Tibial artery (tissue), 4 donors: ENCODE data around the gene CELSR2.
"Not testable (repeated sequence)": the region's sequence is repeated elsewhere in the genome, so short reads cannot be mapped to it uniquely, and the experiment has no call there.

Source experiments
- DNase-seq, 2 donors: peaks; one replicate each; pipeline ENCODE4 v3.0.0-alpha.2; 2019
- H3K27ac ChIP-seq, 2 donors: fragments of 200-600 bp; sonication (generic) in 1 of 2; 1 replicate in 1 of 2; 2 replicates in 1 of 2; pipeline ENCODE4 v1.5.1; 2018 to 2019; ENCODE audit warnings: mild to moderate bottlenecking in 1 of 2
- H3K27me3 ChIP-seq, 2 donors: fragments of 200-600 bp; sonication (generic) in 1 of 2; one replicate each; pipeline versions ENCODE4 v1.5.1 to v1.6.0; 2016 to 2019
- H3K36me3 ChIP-seq, 3 donors: fragments of 200-600 bp; sonication (generic) in 2 of 3; one replicate each; pipeline ENCODE4 v1.5.1; 2016 to 2019; ENCODE audit warnings: mild to moderate bottlenecking in 2 of 3
- H3K4me1 ChIP-seq, 4 donors: fragments of 200-600 bp; sonication (generic) in 2 of 4; 1 replicate in 3 of 4; 2 replicates in 1 of 4; pipeline ENCODE4 v1.5.1; 2016 to 2019
- H3K4me3 ChIP-seq, 2 donors: fragments of 200-600 bp; sonication (generic) in 1 of 2; 1 replicate in 1 of 2; 2 replicates in 1 of 2; pipeline ENCODE4 v1.5.1; 2018 to 2019; ENCODE audit warnings: mild to moderate bottlenecking in 2 of 2
- H3K9me3 ChIP-seq, 3 donors: fragments of 200-600 bp; sonication (generic) in 1 of 3; one replicate each; pipeline ENCODE4 v1.5.1; 2016 to 2019
- CTCF ChIP-seq, 2 experiments: fragments of 200-600 bp in 1 of 2; fragments of 450-650 bp in 1 of 2; IDR thresholded peaks; one replicate each; pipeline ENCODE4 v1.5.1; 2017 to 2019; ENCODE audit warnings: antibody characterized with exemption in 2 of 2, mild to moderate bottlenecking in 1 of 2, moderate library complexity in 1 of 2
- intact Hi-C: fragments of 100-400 bp; cut with DNase I; formaldehyde crosslinking; loops from one replicate; pipeline ENCODE4 v1.15.0; 2023; ENCODE audit warnings: low total_unique reads

The CELSR2 gene

GRCh38 chr1:109304226-109304920 lies 55.0 kb downstream of the CELSR2 start:
- intact Hi-C loops = no loop called here
- Histone ChIP-seq H3K27ac (no peak overlapping the region), H3K36me3 (peaks cover 6 to 10% (median 10%) of the 10 kb centered on the region in 3 donors), H3K27me3 (no peaks in the 10 kb centered on the region), H3K4me1 (peaks cover 0 to 28% (median 11%) of the 10 kb centered on the region in 4 donors), H3K4me3 (no peak overlapping the region), H3K9me3 (no peaks in the 10 kb centered on the region)
- no peak for TF ChIP-seq CTCF (IDR thresholded peaks at IDR 0.05)
- peak in 1 of 2 donors; percentile 33 for DNase-seq

DNA sequence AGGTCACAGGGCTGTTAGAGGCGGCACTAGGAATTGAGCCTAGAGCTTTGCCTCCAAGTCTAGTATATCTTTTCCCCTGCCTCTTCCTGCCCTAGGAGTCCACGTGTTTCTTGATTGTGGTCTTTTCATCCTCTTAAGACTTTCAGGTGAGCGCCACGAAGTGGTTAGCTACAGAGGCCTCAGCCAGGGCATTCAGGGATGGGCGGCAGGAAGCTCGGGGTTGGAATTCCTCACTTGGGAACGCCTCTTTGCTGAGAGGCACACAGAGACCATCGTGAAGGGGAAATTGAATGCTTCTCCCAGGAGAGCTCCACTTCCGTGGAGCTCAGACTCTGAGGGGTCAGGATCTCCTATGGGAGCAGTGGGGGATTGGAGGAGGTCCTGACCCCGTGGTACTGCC lies 56.7 kb downstream of the CELSR2 start:
- H3K9me3 ChIP-seq, H3K27me3 ChIP-seq, DNase-seq, intact Hi-C loops, H3K4me3 ChIP-seq, H3K27ac ChIP-seq: not testable (repeated sequence)
- peaks cover 13 to 26% (median 23%) of the 10 kb centered on the region in 3 donors for H3K36me3 ChIP-seq
- peaks cover 0 to 20% (median 6%) of the 10 kb centered on the region in 4 donors for H3K4me1 ChIP-seq

DNA sequence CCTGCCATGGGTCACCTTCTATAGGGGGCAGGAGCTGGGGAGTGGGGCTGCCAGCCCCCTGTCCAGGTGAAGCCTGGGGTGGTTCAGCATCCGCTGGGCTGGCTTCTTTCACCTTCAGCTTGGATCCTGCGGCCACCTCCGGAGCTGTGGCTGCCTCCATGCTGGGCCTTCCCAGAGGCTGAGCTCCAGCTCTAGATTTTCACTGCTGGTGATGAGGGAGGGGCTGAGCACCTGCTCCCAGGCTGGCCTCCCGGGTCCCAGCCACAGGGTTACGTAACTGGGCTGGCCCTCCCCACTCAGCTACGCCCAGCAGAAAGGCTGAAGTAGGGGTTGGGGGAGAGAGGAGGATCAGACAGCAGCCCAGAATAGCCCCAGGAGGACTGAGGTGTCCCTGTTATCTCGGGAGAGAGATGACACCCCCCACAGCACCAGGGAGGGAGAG lies 57.5 kb downstream of the CELSR2 start, which contains the start of gene MYBPHL:
TSS of gene MYBPHL (minus strand) at position 180 of the 442 bp plus-strand sequence. CDS start at position 160, 20 bp downstream.
- Histone ChIP-seq H3K36me3 (peaks cover 21 to 34% (median 32%) of the 10 kb centered on the region in 3 donors), H3K4me1 (peaks cover 0 to 20% (median 6%) of the 10 kb centered on the region in 4 donors), H3K27ac (peak within 1 kb of the TSS in 1 of 2 donors; percentile 15), H3K27me3 (no peaks in the 10 kb centered on the region), H3K4me3 (no peak within 1 kb of the TSS), H3K9me3 (no peaks in the 10 kb centered on the region)
- peak in 1 of 2 donors; percentile 59 for DNase-seq
- no peak for TF ChIP-seq CTCF (IDR thresholded peaks at IDR 0.05)
- intact Hi-C loops = no loop called here

GRCh38 chr1:109307274-109308021 lies 58.1 kb downstream of the CELSR2 start:
- no peak overlapping the region for H3K4me3 ChIP-seq
- TF ChIP-seq CTCF (IDR thresholded peaks at IDR 0.05) = no peak
- peak overlapping the region in 1 of 2 donors; percentile 15 for H3K27ac ChIP-seq
- peaks cover 27 to 40% (median 36%) of the 10 kb centered on the region in 3 donors for H3K36me3 ChIP-seq
- H3K27me3 ChIP-seq = no peaks in the 10 kb centered on the region
- no peaks in the 10 kb centered on the region for H3K9me3 ChIP-seq
- no peak for DNase-seq
- H3K4me1 ChIP-seq = peaks cover 0 to 20% (median 6%) of the 10 kb centered on the region in 4 donors
- intact Hi-C loops = no loop called here

- Histone ChIP-seq H3K27me3 (no peaks in the 10 kb centered on the region), H3K4me1 (peaks cover 0 to 20% (median 6%) of the 10 kb centered on the region in 4 donors), H3K4me3 (no peak overlapping the region), H3K27ac (no peak overlapping the region), H3K36me3 (peaks cover 46 to 59% (median 55%) of the 10 kb centered on the region in 3 donors), H3K9me3 (no peaks in the 10 kb centered on the region)
- DNase-seq = no peak
- no peak for TF ChIP-seq CTCF (IDR thresholded peaks at IDR 0.05)
- intact Hi-C loops = no loop called here
Observed at GRCh38 chr1:109309347-109309746, 60.0 kb downstream of the CELSR2 start.

GRCh38 chr1:109312246-109312645 lies 62.9 kb downstream of the CELSR2 start:
- no peaks in the 10 kb centered on the region for H3K27me3 ChIP-seq
- peaks cover 0 to 9% (median 3%) of the 10 kb centered on the region in 4 donors for H3K4me1 ChIP-seq
- H3K27ac ChIP-seq = no peak overlapping the region
- TF ChIP-seq CTCF (IDR thresholded peaks at IDR 0.05) = no peak
- intact Hi-C loops = no loop called here
- no peak for DNase-seq
- no peak overlapping the region for H3K4me3 ChIP-seq
- H3K36me3 ChIP-seq = peaks cover 75 to 88% (median 84%) of the 10 kb centered on the region in 3 donors
- no peaks in the 10 kb centered on the region for H3K9me3 ChIP-seq
